Mesendoderm (in vitro differentiated cells): ENCODE results near the gene CREB5.

ENCODE experiments used
- DNase-seq: peaks from one replicate; pipeline ENCODE4 v3.0.0; 2013
- H2AK5ac ChIP-seq: 2 replicates; pipeline ENCODE4 v1.6.1; 2013; ENCODE audit warnings: low read length, inconsistent platforms
- H2BK120ac ChIP-seq: 2 replicates; pipeline ENCODE4 v1.6.1; 2013; ENCODE audit warnings: low read depth, mild to moderate bottlenecking, low read length, moderate library complexity, mixed read lengths
- H2BK15ac ChIP-seq: replicated peaks from 2 replicates; pipeline ENCODE4 v1.6.1; 2013; ENCODE audit warnings: low read depth, mild to moderate bottlenecking, moderate library complexity
- H2BK5ac ChIP-seq: 2 replicates; pipeline ENCODE4 v1.6.1; 2013; ENCODE audit warnings: low read length, inconsistent platforms
- H3K18ac ChIP-seq: 2 replicates; pipeline ENCODE4 v1.6.1; 2013; ENCODE audit warnings: mild to moderate bottlenecking, low read length, mixed read lengths
- H3K23ac ChIP-seq: one replicate; pipeline ENCODE4 v1.6.1; 2013; ENCODE audit warnings: low read length
- H3K27ac ChIP-seq: 2 replicates; pipeline ENCODE4 v1.5.1; 2013; ENCODE audit warnings: low read depth, mild to moderate bottlenecking, inconsistent platforms, low read length, moderate library complexity
- H3K27me3 ChIP-seq: 2 replicates; pipeline ENCODE4 v1.6.1; 2013; ENCODE audit warnings: low read length, control low read depth, mild to moderate bottlenecking, inconsistent platforms; ENCODE audit not compliant: insufficient read depth, poor library complexity
- H3K36me3 ChIP-seq: 2 replicates; pipeline ENCODE4 v1.6.1; 2013; ENCODE audit warnings: low read length, inconsistent platforms; ENCODE audit not compliant: control insufficient read depth, insufficient read depth
- H3K4ac ChIP-seq: one replicate; pipeline ENCODE4 v1.6.1; 2013; ENCODE audit warnings: low read depth, mild to moderate bottlenecking, low read length, moderate library complexity
- H3K4me1 ChIP-seq: 2 replicates; pipeline ENCODE4 v1.6.1; 2013; ENCODE audit warnings: low read depth, low read length, inconsistent platforms; ENCODE audit not compliant: control insufficient read depth
- H3K4me2 ChIP-seq: 2 replicates; pipeline ENCODE4 v1.6.1; 2013; ENCODE audit warnings: low read length
- H3K4me3 ChIP-seq: 2 replicates; pipeline ENCODE4 v1.5.1; 2013; ENCODE audit warnings: mild to moderate bottlenecking, low read length
- H3K56ac ChIP-seq: one replicate; pipeline ENCODE4 v1.6.1; 2013; ENCODE audit warnings: low read length
- H3K79me1 ChIP-seq: 2 replicates; pipeline ENCODE4 v1.6.1; 2013; ENCODE audit warnings: low read length, inconsistent platforms
- H3K79me2 ChIP-seq: 2 replicates; pipeline ENCODE4 v1.6.1; 2013; ENCODE audit warnings: mild to moderate bottlenecking, low read length; ENCODE audit not compliant: control insufficient read depth, insufficient read depth
- H3K9ac ChIP-seq: 2 replicates; pipeline ENCODE4 v1.6.1; 2013; ENCODE audit warnings: low read length, inconsistent platforms
- H4K5ac ChIP-seq: one replicate; pipeline ENCODE4 v1.6.1; 2013; ENCODE audit warnings: low read length
- H4K8ac ChIP-seq: one replicate; pipeline ENCODE4 v1.6.1; 2013; ENCODE audit warnings: low read depth, mild to moderate bottlenecking, control low read depth, low read length, moderate library complexity
- WGBS: extraction: QIAGEN DNeasy Blood & Tissue Kit; methylation state at CpG from one replicate; pipeline ENCODE4 v1.1.7; 2013; ENCODE audit warnings: low lambda C conversion rate, missing lambda C conversion rate; ENCODE audit not compliant: insufficient coverage; ENCODE audit errors: extremely low coverage; 5-methylcytosine and 5-hydroxymethylcytosine counted together

Gene CREB5

DNA sequence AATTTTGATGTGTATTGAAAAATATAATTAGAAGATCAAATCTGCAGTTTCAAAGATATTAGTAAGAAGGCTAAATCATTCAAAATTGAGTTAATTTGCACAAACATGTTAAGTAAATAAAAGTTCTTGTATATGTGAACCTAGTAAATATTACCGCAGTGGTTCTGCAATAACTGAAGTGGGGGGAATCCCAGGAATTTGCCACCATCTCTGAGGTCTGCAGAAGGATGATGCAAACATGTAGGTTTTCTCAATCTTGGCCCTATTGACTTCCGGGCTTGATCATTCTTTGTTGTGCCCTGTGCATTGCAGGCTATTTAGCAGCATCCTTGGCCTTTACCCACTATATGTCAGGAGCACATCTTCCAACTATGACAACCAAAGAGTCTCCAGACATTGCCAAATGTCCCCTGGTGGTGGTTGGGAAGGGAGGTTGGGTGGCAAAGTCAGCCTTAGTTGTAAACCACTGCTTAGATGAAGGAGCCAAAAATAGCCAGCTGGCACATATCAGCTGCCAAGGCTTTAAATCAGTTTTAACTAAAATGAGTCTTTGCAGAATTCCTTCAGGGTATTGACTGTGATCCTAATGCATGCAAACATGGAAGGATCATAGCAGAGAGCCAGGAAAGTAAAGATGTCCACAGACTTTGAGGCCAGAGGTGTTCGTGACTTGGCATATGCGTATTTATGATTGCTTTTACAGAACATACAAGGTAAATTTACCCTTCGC is 399.5 kb downstream of the CREB5 start:
- Histone ChIP-seq H3K4me2 (no peak overlapping the region), H2BK5ac (no peak overlapping the region), H3K79me2 (no peaks in the 10 kb centered on the region), H4K8ac (no peak overlapping the region), H2BK15ac (no peak overlapping the region), H3K18ac (no peak overlapping the region), H4K5ac (no peak overlapping the region), H3K36me3 (no peaks in the 10 kb centered on the region), H3K4ac (no peak overlapping the region), H3K56ac (no peak overlapping the region), H3K4me1 (no peaks in the 10 kb centered on the region), H3K9ac (no peak overlapping the region), H3K27ac (no peak overlapping the region), H2BK120ac (no peak overlapping the region), H3K23ac (no peak overlapping the region), H3K79me1 (no peaks in the 10 kb centered on the region), H3K27me3 (no peaks in the 10 kb centered on the region), H3K4me3 (no peak overlapping the region), H2AK5ac (no peak overlapping the region)
- peak; percentile 39 for DNase-seq
- no CpG with 5 or more reads among the region's 5 CpGs for WGBS

DNA sequence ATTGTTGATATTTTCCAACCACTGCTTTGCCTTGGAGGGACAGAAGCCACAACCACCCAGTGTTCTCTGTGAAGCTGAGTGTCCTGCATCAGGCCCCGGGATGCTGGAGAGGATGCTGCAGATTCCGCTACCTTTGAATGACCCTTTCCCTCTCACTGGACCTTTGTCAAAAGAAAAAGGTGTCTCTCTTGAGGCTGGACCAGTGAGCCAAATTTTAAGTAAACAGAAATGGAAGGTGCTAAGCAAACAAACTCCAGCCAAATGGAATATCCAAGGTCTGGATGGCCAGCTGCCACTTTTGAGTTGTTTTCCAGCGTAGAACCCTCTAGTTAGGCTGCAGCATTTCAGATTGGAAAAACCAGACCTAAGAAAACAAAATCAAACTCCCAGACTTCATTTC is 400.3 kb downstream of the CREB5 start:
- Histone ChIP-seq H3K79me1 (no peaks in the 10 kb centered on the region), H3K56ac (no peak overlapping the region), H3K27me3 (no peaks in the 10 kb centered on the region), H3K4me1 (no peaks in the 10 kb centered on the region), H3K4me2 (no peak overlapping the region), H2BK5ac (no peak overlapping the region), H3K23ac (no peak overlapping the region), H2AK5ac (no peak overlapping the region), H3K79me2 (no peaks in the 10 kb centered on the region), H2BK15ac (no peak overlapping the region), H4K8ac (no peak overlapping the region), H3K4ac (no peak overlapping the region), H3K4me3 (no peak overlapping the region), H2BK120ac (no peak overlapping the region), H4K5ac (no peak overlapping the region), H3K18ac (no peak overlapping the region), H3K36me3 (no peaks in the 10 kb centered on the region), H3K9ac (no peak overlapping the region), H3K27ac (no peak overlapping the region)
- WGBS: no CpG with 5 or more reads among the region's 3 CpGs
- no peak for DNase-seq

- Histone ChIP-seq H3K36me3 (no peaks in the 10 kb centered on the region), H3K4me2 (no peak overlapping the region), H3K27ac (no peak overlapping the region), H3K79me1 (no peaks in the 10 kb centered on the region), H4K8ac (no peak overlapping the region), H3K79me2 (no peaks in the 10 kb centered on the region), H2BK15ac (no peak overlapping the region), H3K18ac (no peak overlapping the region), H2BK120ac (no peak overlapping the region), H3K4me1 (no peaks in the 10 kb centered on the region), H3K27me3 (no peaks in the 10 kb centered on the region), H2BK5ac (no peak overlapping the region), H3K9ac (no peak overlapping the region), H3K4me3 (no peak overlapping the region), H2AK5ac (no peak overlapping the region), H3K23ac (no peak overlapping the region), H4K5ac (no peak overlapping the region), H3K56ac (no peak overlapping the region), H3K4ac (no peak overlapping the region)
- no peak for DNase-seq
- no CpG with 5 or more reads among the region's 6 CpGs for WGBS
Measured at GRCh38 chr7:28813243-28813962, 401.1 kb downstream of the CREB5 start.

DNA sequence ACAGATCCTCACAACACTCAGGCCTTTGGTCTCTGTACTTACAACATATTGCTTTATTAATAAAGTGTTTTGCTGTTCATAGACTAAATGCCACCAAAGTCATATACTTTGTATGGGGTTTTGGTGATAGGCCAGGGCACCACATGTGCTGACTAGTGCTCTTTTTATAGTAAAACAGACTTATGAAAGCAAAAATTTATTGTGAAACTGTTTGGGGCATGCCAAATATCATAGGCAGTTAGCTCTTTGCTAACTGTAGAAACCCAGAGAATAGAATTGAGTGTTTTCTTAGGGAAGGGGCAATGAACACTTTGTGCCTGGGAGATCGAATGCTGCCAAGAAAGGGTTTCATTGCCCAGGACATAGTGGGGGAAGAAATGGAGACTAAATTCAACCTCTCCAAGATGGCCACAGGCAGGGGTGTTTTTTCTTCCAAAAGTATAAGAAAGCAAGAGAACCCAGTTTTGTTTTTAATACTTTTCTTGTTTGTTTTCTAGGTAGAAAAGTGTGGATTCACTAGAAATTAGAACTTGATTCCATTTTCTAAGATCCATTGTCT is 403.1 kb downstream of the CREB5 start:
- no peak for DNase-seq
- Histone ChIP-seq H3K4me2 (no peak overlapping the region), H3K4me1 (no peaks in the 10 kb centered on the region), H2BK15ac (no peak overlapping the region), H2AK5ac (no peak overlapping the region), H4K5ac (no peak overlapping the region), H3K27ac (no peak overlapping the region), H2BK120ac (no peak overlapping the region), H3K4me3 (no peak overlapping the region), H3K79me1 (no peaks in the 10 kb centered on the region), H3K9ac (no peak overlapping the region), H2BK5ac (no peak overlapping the region), H3K4ac (no peak overlapping the region), H3K27me3 (no peaks in the 10 kb centered on the region), H3K18ac (no peak overlapping the region), H3K23ac (no peak overlapping the region), H3K36me3 (no peaks in the 10 kb centered on the region), H4K8ac (no peak overlapping the region), H3K79me2 (no peaks in the 10 kb centered on the region), H3K56ac (no peak overlapping the region)
- no CpG with 5 or more reads among the region's 1 CpG for WGBS

DNA sequence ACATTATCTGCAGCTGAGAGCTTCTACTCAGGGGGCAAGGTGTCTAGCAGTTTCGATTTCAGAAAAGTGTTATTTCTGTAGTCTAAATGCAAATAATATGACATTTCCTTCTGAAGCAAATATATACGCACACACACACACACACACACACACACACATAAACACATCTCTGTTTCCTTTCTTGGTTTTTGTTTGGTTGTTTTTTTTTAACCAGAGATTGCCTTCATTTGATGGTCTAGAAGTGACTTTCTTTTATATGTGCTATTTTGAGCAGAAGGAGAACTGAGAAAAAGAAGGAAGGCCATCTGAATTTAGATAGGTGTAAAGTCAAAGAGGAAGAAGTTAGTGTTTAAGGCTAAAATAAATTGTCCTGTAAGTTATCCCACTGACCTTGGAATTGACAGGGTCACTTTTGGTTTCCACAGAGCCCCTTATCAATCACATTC is 403.6 kb downstream of the CREB5 start:
- Histone ChIP-seq H3K23ac (no peak overlapping the region), H3K18ac (no peak overlapping the region), H3K79me2 (no peaks in the 10 kb centered on the region), H3K4me1 (no peaks in the 10 kb centered on the region), H3K36me3 (no peaks in the 10 kb centered on the region), H2AK5ac (no peak overlapping the region), H2BK5ac (no peak overlapping the region), H2BK120ac (no peak overlapping the region), H3K56ac (no peak overlapping the region), H4K8ac (no peak overlapping the region), H3K4me2 (no peak overlapping the region), H2BK15ac (no peak overlapping the region), H3K4me3 (no peak overlapping the region), H3K79me1 (no peaks in the 10 kb centered on the region), H3K27ac (no peak overlapping the region), H4K5ac (no peak overlapping the region), H3K9ac (no peak overlapping the region), H3K27me3 (no peaks in the 10 kb centered on the region), H3K4ac (no peak overlapping the region)
- DNase-seq: no peak
- no CpG with 5 or more reads among the region's 2 CpGs for WGBS
